Measurements from ENCODE around the gene CAMK2D. TPM values are rescaled to one million over a fixed set of nuclear protein-coding genes. Genes with fewer than 3 reads are reported as not detected.

Gene CAMK2D
- total RNA-seq, 2 experiments from 2014 or later: 104 to 120 TPM

DNA sequence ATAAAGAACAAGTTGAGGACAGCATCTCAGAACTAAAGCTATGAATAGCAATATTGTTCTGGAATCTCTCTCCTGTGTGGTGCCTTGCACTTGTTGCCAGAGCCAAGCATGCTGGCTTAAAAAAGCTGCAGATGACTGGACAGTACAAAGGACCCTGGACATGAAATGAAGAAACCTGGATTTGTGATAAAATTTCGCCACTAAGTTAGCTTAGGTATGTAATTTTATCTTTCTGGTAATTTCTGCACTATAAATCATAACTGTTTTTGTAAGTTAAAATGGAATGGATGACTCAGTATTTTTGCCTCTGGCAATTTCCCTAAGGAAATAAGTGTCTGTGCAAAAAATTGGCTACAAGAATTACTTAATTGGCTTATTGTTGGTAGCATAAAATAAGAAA, 317.2 kb downstream of the CAMK2D start:
- intact Hi-C loops (cut with micrococcal nuclease; ENCODE audit: unreplicated experiment): no loop called here
- H2AFZ ChIP-seq (ENCODE audit: low read length): no peak overlapping the region
- no peaks in the 10 kb centered on the region for H3K4me1 ChIP-seq (ENCODE audit: insufficient read depth, low read length, poor library complexity, severe bottlenecking)
- H3K4me2 ChIP-seq (ENCODE audit: low read length): no peak overlapping the region
- no peaks in the 10 kb centered on the region; the same call in 1 of the 2 replicates for H3K36me3 ChIP-seq (ENCODE audit: insufficient read depth, low read length)
- H3K79me2 ChIP-seq (ENCODE audit: insufficient read depth, low read depth, low read length): no peaks in the 10 kb centered on the region
- no peak overlapping the region for H3K4me3 ChIP-seq (ENCODE audit: low read depth, low read length, poor library complexity, severe bottlenecking)
- H4K20me1 ChIP-seq (ENCODE audit: insufficient read depth, low read length): no peaks in the 10 kb centered on the region
- DNase-seq (ENCODE audit: low spot score): no peak
- no TSS peak for BruUV-seq (replicated peaks)
- no peaks in the 10 kb centered on the region for H3K9me2 ChIP-seq (ENCODE audit: insufficient read depth, low read length)
- CTCF ChIA-PET (ENCODE audit: unreplicated experiment): no interaction called here
- TF ChIP-seq, protein P1, sequence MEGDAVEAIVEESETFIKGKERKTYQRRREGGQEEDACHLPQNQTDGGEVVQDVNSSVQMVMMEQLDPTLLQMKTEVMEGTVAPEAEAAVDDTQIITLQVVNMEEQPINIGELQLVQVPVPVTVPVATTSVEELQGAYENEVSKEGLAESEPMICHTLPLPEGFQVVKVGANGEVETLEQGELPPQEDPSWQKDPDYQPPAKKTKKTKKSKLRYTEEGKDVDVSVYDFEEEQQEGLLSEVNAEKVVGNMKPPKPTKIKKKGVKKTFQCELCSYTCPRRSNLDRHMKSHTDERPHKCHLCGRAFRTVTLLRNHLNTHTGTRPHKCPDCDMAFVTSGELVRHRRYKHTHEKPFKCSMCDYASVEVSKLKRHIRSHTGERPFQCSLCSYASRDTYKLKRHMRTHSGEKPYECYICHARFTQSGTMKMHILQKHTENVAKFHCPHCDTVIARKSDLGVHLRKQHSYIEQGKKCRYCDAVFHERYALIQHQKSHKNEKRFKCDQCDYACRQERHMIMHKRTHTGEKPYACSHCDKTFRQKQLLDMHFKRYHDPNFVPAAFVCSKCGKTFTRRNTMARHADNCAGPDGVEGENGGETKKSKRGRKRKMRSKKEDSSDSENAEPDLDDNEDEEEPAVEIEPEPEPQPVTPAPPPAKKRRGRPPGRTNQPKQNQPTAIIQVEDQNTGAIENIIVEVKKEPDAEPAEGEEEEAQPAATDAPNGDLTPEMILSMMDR (conservative IDR thresholded peaks at IDR 0.05; ENCODE audit: low read length): no peak
- no peak for TF ChIP-seq EZH2phosphoT487 (IDR thresholded peaks at IDR 0.05; ENCODE audit: borderline replicate concordance, low read depth, low read length)
- POLR2A ChIA-PET: interaction anchor here (2.8 kb wide), 1 partner anchor 10 kb away, joined by 10 read pairs; no protein-coding TSS in a partner anchor
- no peaks in the 10 kb centered on the region for H3K9me3 ChIP-seq (ENCODE audit: low read length)
- no peak overlapping the region for H3K27ac ChIP-seq (ENCODE audit: low read depth, low read length, poor library complexity, severe bottlenecking)

DNA sequence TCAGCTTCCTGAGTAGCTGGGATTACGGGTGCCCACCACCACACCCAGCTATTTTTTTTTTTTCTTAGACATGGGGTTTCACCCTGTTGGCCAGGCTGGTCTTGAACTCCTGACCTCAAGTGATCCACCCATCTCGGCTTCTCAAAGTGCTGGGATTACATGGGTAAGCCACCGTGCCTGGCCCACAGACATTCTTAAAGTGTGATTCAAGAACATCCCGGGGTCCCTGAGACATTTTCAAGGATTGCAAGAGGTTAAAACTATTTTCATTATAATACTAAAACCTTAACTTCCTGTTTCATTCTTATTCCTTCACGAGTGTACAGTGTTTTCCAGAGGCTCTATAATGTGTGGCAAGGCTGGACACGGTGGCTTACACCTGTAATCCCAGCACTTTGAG, 318.7 kb downstream of the CAMK2D start:
- Histone ChIP-seq H3K4me2 (ENCODE audit: low read length) (no peak overlapping the region), H3K9me2 (ENCODE audit: insufficient read depth, low read length) (no peaks in the 10 kb centered on the region), H3K4me3 (ENCODE audit: low read depth, low read length, poor library complexity, severe bottlenecking) (no peak overlapping the region), H3K27ac (ENCODE audit: low read depth, low read length, poor library complexity, severe bottlenecking) (no peak overlapping the region), H3K4me1 (ENCODE audit: insufficient read depth, low read length, poor library complexity, severe bottlenecking) (no peaks in the 10 kb centered on the region), H2AFZ (ENCODE audit: low read length) (no peak overlapping the region), H4K20me1 (ENCODE audit: insufficient read depth, low read length) (no peaks in the 10 kb centered on the region), H3K9me3 (ENCODE audit: low read length) (no peaks in the 10 kb centered on the region), H3K36me3 (ENCODE audit: insufficient read depth, low read length) (no peaks in the 10 kb centered on the region; the same call in 1 of the 2 replicates), H3K79me2 (ENCODE audit: insufficient read depth, low read depth, low read length) (no peaks in the 10 kb centered on the region)
- ChIA-PET POLR2A (interaction anchor here (0.5 to 2.8 kb wide), 2 partner anchors 9 to 46 kb away, joined by 3 to 10 read pairs; no protein-coding TSS in a partner anchor), CTCF (ENCODE audit: unreplicated experiment) (no interaction called here)
- DNase-seq (ENCODE audit: low spot score): no peak
- intact Hi-C loops (cut with micrococcal nuclease; ENCODE audit: unreplicated experiment): no loop called here
- BruUV-seq (replicated peaks): no TSS peak
- TF ChIP-seq, protein P1 (conservative IDR thresholded peaks at IDR 0.05; ENCODE audit: low read length): no peak

DNA sequence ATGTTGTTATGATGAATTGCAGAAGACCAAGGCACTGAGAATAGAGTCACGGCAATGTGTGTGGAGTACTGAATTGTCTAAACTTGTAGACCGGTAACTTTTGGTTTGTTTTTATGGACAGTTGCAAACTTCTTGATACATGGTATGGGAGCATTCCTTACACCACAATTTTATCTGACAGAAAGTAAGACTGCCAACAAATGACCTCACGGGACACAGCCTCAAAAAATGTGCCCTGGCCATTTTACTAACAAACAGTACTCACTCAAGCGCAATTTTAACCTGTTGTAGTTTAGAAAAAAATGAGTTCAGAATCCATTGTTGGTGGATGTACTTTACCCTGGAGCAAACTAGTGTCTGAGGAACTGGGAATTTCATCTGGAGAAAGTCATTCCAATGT, 321.2 kb downstream of the CAMK2D start:
- Histone ChIP-seq H3K9me2 (ENCODE audit: insufficient read depth, low read length) (no peaks in the 10 kb centered on the region), H3K4me2 (ENCODE audit: low read length) (no peak overlapping the region), H4K20me1 (ENCODE audit: insufficient read depth, low read length) (no peaks in the 10 kb centered on the region), H3K4me1 (ENCODE audit: insufficient read depth, low read length, poor library complexity, severe bottlenecking) (peaks cover 9% of the 10 kb centered on the region), H3K27ac (ENCODE audit: low read depth, low read length, poor library complexity, severe bottlenecking) (no peak overlapping the region), H3K9me3 (ENCODE audit: low read length) (no peaks in the 10 kb centered on the region), H3K4me3 (ENCODE audit: low read depth, low read length, poor library complexity, severe bottlenecking) (no peak overlapping the region), H3K79me2 (ENCODE audit: insufficient read depth, low read depth, low read length) (no peaks in the 10 kb centered on the region), H2AFZ (ENCODE audit: low read length) (no peak overlapping the region), H3K36me3 (ENCODE audit: insufficient read depth, low read length) (no peaks in the 10 kb centered on the region)
- no TSS peak for BruUV-seq (replicated peaks)
- DNase-seq (ENCODE audit: low spot score): no peak
- TF ChIP-seq, protein P1 (conservative IDR thresholded peaks at IDR 0.05; ENCODE audit: low read length): no peak
- no peak for TF ChIP-seq EZH2phosphoT487 (IDR thresholded peaks at IDR 0.05; ENCODE audit: borderline replicate concordance, low read depth, low read length)
- intact Hi-C loops (cut with micrococcal nuclease; ENCODE audit: unreplicated experiment): no loop called here
- ChIA-PET CTCF (ENCODE audit: unreplicated experiment) (no interaction called here), POLR2A (no interaction called here)

Data from OCI-LY7 (cell line).